Endometrium (tissue), 2 donors: ENCODE measurements around the gene PPIL1.

ENCODE experiments used
- FAIRE-seq: peaks from 2 replicates; lab custom pipeline; 2012; peaks lifted over from hg19 to GRCh38; lab: Jason Lieb, UNC
- donor health status: control.
- donor health status: control.

The PPIL1 gene

GRCh38 chr6:36834576-36835341 lies 39.8 kb downstream of the PPIL1 start:
- no peak for FAIRE-seq

GRCh38 chr6:36833182-36833789 lies 41.3 kb downstream of the PPIL1 start:
- no peak for FAIRE-seq

- FAIRE-seq, result no peak
These were observed 42.3 kb downstream of the PPIL1 start for GRCh38 chr6:36832313-36832712.

- no peak for FAIRE-seq
These were observed 44.0 kb downstream of the PPIL1 start for GRCh38 chr6:36830577-36830976.

GRCh38 chr6:36829919-36830544 lies 44.6 kb downstream of the PPIL1 start:
- no peak for FAIRE-seq

- FAIRE-seq, result no peak
These were observed 47.1 kb downstream of the PPIL1 start for GRCh38 chr6:36827261-36828079.

- no peak for FAIRE-seq
These were observed 47.9 kb downstream of the PPIL1 start for GRCh38 chr6:36826520-36827227.

GRCh38 chr6:36825994-36826393 lies 48.6 kb downstream of the PPIL1 start:
- no peak for FAIRE-seq

GRCh38 chr6:36825452-36825851 lies 49.2 kb downstream of the PPIL1 start:
- FAIRE-seq, result no peak

- FAIRE-seq, result no peak
These were observed 50.4 kb downstream of the PPIL1 start for GRCh38 chr6:36824253-36824652.

GRCh38 chr6:36823421-36824096 lies 51.0 kb downstream of the PPIL1 start:
- FAIRE-seq, result no peak

GRCh38 chr6:36822506-36823269 lies 51.9 kb downstream of the PPIL1 start:
- FAIRE-seq, result no peak

- no peak for FAIRE-seq
These were observed 52.8 kb downstream of the PPIL1 start for GRCh38 chr6:36821581-36822335.

GRCh38 chr6:36820700-36821580 lies 53.7 kb downstream of the PPIL1 start:
- FAIRE-seq, result no peak

- FAIRE-seq, result no peak
These were observed 55.8 kb downstream of the PPIL1 start for GRCh38 chr6:36818756-36819155.

- no peak for FAIRE-seq
These were observed 56.8 kb downstream of the PPIL1 start for GRCh38 chr6:36817847-36818246.

GRCh38 chr6:36817176-36817817 lies 57.3 kb downstream of the PPIL1 start:
- FAIRE-seq, result no peak
